ENCODE measurements around the gene CCDC59. TPM values are rescaled to one million over a fixed set of nuclear protein-coding genes. Genes with fewer than 3 reads are reported as not detected.

Gene CCDC59
- total RNA-seq, 2 donors from 2014 or later, result 51.9 to 65.4 TPM

- H3K36me3 ChIP-seq (ENCODE audit: control insufficient read depth, insufficient read depth, low read length), result peaks cover 53% of the 10 kb centered on the region
- no peak overlapping the region for H3K4me3 Mint-ChIP-seq
- peaks cover 32% of the 10 kb centered on the region for H3K36me3 Mint-ChIP-seq (ENCODE audit: low read depth)
- no peaks in the 10 kb centered on the region for H3K4me1 ChIP-seq (ENCODE audit: control insufficient read depth, insufficient read depth, low read length)
- H3K9me3 Mint-ChIP-seq, result no peaks in the 10 kb centered on the region
- no peaks in the 10 kb centered on the region for H3K27me3 ChIP-seq (ENCODE audit: control insufficient read depth, insufficient read depth, low read length, poor library complexity, severe bottlenecking)
- H3K27ac Mint-ChIP-seq, result no peak overlapping the region
- no peaks in the 10 kb centered on the region for H3K27me3 Mint-ChIP-seq (ENCODE audit: insufficient read depth)
- H3K27ac ChIP-seq (ENCODE audit: low read depth, low read length), result no peak overlapping the region
- DNase-seq, result no peak
- WGBS, 2 experiments (ENCODE audit: insufficient coverage in 1 of 2, insufficient read length in 1 of 2), result 93% methylated on average over 5 to 6 of the region's 6 CpGs
- no peaks in the 10 kb centered on the region for H3K4me1 Mint-ChIP-seq
- H3K9ac ChIP-seq (ENCODE audit: extremely low read depth, low read length, poor library complexity, severe bottlenecking), result no peak overlapping the region
- no peak for TF ChIP-seq CTCF (conservative IDR thresholded peaks at IDR 0.05)
- H3K4me3 ChIP-seq (ENCODE audit: low read length), result no peak overlapping the region
- H3K9me3 ChIP-seq (ENCODE audit: control insufficient read depth, low read length), result no peaks in the 10 kb centered on the region
These were observed 6.8 kb downstream of the CCDC59 start for GRCh38 chr12:82351390-82351789.

GRCh38 chr12:82350161-82350560 is 8.0 kb downstream of the CCDC59 start:
- Histone ChIP-seq H3K27me3 (ENCODE audit: control insufficient read depth, insufficient read depth, low read length, poor library complexity, severe bottlenecking) (no peaks in the 10 kb centered on the region), H3K4me3 (ENCODE audit: low read length) (no peak overlapping the region), H3K9ac (ENCODE audit: extremely low read depth, low read length, poor library complexity, severe bottlenecking) (no peak overlapping the region), H3K9me3 (ENCODE audit: control insufficient read depth, low read length) (no peaks in the 10 kb centered on the region), H3K27ac (ENCODE audit: low read depth, low read length) (no peak overlapping the region), H3K4me1 (ENCODE audit: control insufficient read depth, insufficient read depth, low read length) (no peaks in the 10 kb centered on the region), H3K36me3 (ENCODE audit: control insufficient read depth, insufficient read depth, low read length) (peaks cover 41% of the 10 kb centered on the region)
- peaks cover 5% of the 10 kb centered on the region for H3K27me3 Mint-ChIP-seq (ENCODE audit: insufficient read depth)
- H3K4me1 Mint-ChIP-seq, result no peaks in the 10 kb centered on the region
- 91 to 94% methylated on average over 2 to 3 of the region's 3 CpGs for WGBS, 2 experiments (ENCODE audit: insufficient coverage in 1 of 2, insufficient read length in 1 of 2)
- H3K36me3 Mint-ChIP-seq (ENCODE audit: low read depth), result peaks cover 21% of the 10 kb centered on the region
- no peaks in the 10 kb centered on the region for H3K9me3 Mint-ChIP-seq
- no peak for DNase-seq
- no peak for TF ChIP-seq CTCF (conservative IDR thresholded peaks at IDR 0.05)
- no peak overlapping the region for H3K4me3 Mint-ChIP-seq
- no peak overlapping the region for H3K27ac Mint-ChIP-seq

GRCh38 chr12:82329508-82329907 is 28.7 kb downstream of the CCDC59 start:
- Mint-ChIP-seq H3K27me3 (ENCODE audit: insufficient read depth) (no peaks in the 10 kb centered on the region), H3K36me3 (ENCODE audit: low read depth) (no peaks in the 10 kb centered on the region), H3K4me3 (no peak overlapping the region), H3K9me3 (no peaks in the 10 kb centered on the region), H3K27ac (peak overlapping the region; percentile 39), H3K4me1 (peaks cover 13% of the 10 kb centered on the region)
- DNase-seq, result no peak
- WGBS, 2 experiments (ENCODE audit: insufficient coverage in 1 of 2, insufficient read length in 1 of 2), result 33% methylated on average over 1 of the region's 1 CpG; no CpG with 5 or more reads in 1 of the 2 experiments
- Histone ChIP-seq H3K27me3 (ENCODE audit: control insufficient read depth, insufficient read depth, low read length, poor library complexity, severe bottlenecking) (no peaks in the 10 kb centered on the region), H3K9me3 (ENCODE audit: control insufficient read depth, low read length) (no peaks in the 10 kb centered on the region), H3K27ac (ENCODE audit: low read depth, low read length) (peak overlapping the region; percentile 33), H3K9ac (ENCODE audit: extremely low read depth, low read length, poor library complexity, severe bottlenecking) (no peak overlapping the region), H3K36me3 (ENCODE audit: control insufficient read depth, insufficient read depth, low read length) (no peaks in the 10 kb centered on the region), H3K4me3 (ENCODE audit: low read length) (no peak overlapping the region), H3K4me1 (ENCODE audit: control insufficient read depth, insufficient read depth, low read length) (no peaks in the 10 kb centered on the region)
- no peak for TF ChIP-seq CTCF (conservative IDR thresholded peaks at IDR 0.05)

Measured in endodermal cell (in vitro differentiated cells).